ENCODE data around the gene DNAJB2.

DNA sequence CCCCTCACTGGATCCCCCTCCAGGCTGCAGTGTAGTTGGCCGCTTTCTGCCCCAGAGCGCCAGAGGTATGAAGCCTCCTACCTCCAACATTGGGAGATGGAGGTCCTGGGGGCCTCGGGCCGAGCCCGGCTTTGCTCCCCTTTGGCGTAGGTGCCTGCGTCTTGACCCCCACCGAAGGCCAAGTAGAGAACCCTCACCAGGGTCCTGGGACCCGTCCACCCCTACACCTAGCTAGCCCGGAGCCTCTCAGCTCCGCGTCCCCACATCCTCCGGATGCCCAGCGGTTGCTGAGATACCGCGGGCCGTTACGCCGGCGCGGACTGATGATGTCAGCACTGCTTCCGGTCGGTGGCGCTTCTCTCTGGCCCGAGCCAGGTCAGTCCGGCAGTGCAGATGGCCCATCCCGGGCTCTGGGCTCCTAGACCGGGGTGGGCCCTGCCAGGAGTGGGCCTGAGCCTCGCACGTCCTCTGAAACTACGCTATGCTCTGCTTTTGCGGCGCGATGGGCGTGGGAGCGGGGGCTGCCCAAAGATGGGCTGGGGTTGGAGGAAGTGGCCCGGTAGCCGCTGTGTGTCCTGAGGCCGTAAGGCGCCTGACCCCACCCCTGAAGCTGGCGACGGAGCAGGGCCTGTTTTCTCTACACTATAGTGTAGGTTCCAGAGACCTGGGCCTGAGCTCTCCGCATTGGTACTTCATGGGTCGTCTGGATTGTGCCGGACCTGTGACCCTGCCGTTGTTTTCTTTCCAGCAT, 33.8 kb upstream of the DNAJB2 start, which contains the start of the genes GLB1L and STK16:
- TF ChIP-seq CTCF (IDR thresholded peaks at IDR 0.05; ENCODE audit: poor library complexity) (no peak), EZH2phosphoT487 (IDR thresholded peaks at IDR 0.05; ENCODE audit: low read depth, severe bottlenecking, unreplicated experiment) (no peak), EZH2 (IDR thresholded peaks at IDR 0.05; ENCODE audit: borderline replicate concordance) (no peak)

All from hepatocyte (in vitro differentiated cells).